ENCODE measurements around the gene CCNYL1.

GRCh38 chr2:207787800-207788199 is 76.4 kb downstream of the CCNYL1 start:
- TF ChIP-seq CTCF (IDR thresholded peaks at IDR 0.05 in 8 of 11, conservative IDR thresholded peaks at IDR 0.05 in 3 of 11) (no peak), POLR2A (IDR thresholded peaks at IDR 0.05) (no peak)

Measured in spleen (tissue), 7 donors.